Activated naive CD4-positive, alpha-beta T cell treated with anti-CD3 and anti-CD28 coated beads, Interleukin-2, amount 10 ng/mL, durations not matched to agents 7 days and 5 days (primary cell): ENCODE measurements around the gene RARS2.
"Not testable (repeated sequence)": the region's sequence is repeated elsewhere in the genome, so short reads cannot be mapped to it uniquely, and the experiment has no call there.

Experiments used
- CTCF ChIA-PET: fragments of 350-600 bp; sonication (Branson Sonifier 250); formaldehyde crosslinking; loops from one replicate; lab custom pipeline; 2021; ENCODE audit warnings: antibody characterized with exemption; lab: Charles Lee
- DNase-seq: peaks from one replicate; pipeline ENCODE4 v3.0.0-alpha.2; 2020
- H3K27ac Mint-ChIP-seq: one replicate; pipeline ENCODE4 v1.8.0; 2021; ENCODE audit warnings: mild to moderate bottlenecking, moderate library complexity, mixed read lengths
- H3K27me3 Mint-ChIP-seq: one replicate; pipeline ENCODE4 v1.8.0; 2021; ENCODE audit warnings: mild to moderate bottlenecking, mixed read lengths
- H3K36me3 Mint-ChIP-seq: one replicate; pipeline ENCODE4 v1.8.0; 2021; ENCODE audit warnings: mixed read lengths
- H3K4me1 Mint-ChIP-seq: one replicate; pipeline ENCODE4 v1.8.0; 2021; ENCODE audit warnings: mixed read lengths
- H3K4me3 Mint-ChIP-seq: one replicate; pipeline ENCODE4 v1.8.0; 2021; ENCODE audit warnings: mild to moderate bottlenecking, moderate library complexity, mixed read lengths
- H3K9me3 Mint-ChIP-seq: one replicate; pipeline ENCODE4 v1.8.0; 2021; ENCODE audit warnings: mixed read lengths

RARS2 gene

DNA sequence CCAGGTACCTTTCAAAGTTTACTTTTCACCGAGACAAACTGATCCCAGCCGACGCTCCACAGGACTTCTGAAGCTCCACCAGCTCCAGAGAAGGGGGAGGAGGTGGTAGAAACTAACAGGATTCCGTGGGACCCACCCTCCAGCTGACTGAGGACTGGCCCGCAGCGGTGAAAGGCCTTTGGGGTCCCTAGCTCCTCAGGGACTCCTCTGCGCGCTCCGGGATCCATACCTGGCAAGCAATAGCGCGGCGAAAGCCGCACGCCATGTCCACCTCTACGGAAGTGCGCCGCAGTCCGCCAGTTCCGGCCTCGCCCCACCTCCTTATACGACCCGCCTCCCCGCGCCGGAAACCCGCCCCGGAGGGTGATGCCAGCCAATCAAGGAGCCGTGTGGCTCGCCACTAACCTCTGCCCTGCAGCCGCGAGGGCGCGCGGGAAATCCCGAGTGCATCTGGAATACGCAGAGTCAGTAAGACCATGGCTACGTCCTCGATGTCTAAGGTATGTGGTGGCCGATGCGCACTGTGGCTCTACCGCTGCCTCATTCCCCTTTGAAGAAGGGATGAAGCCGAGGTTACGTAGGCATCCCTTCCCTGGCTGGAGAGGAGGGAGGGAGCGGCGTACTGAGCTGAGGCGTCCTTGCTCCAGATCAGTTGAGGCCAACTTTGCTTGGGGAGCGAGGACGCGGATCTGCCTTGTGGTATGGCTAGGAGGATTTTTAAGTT lies at the start of gene RARS2, which contains the start of gene ORC3:
Gene RARS2 (minus strand): TSS at position 295 of the 724 bp plus-strand sequence. CDS start 30 bp downstream, at position 265.
Gene ORC3 (plus strand): TSS at position 443 of the 724 bp plus-strand sequence. CDS start 34 bp downstream, at position 477.
- CTCF ChIA-PET: interaction anchor here (0.9 to 1.4 kb wide), 2 partner anchors 11 to 67 kb away, joined by 3 read pairs; no protein-coding TSS in a partner anchor
- peaks cover 3% of the 10 kb centered on the region for H3K9me3 Mint-ChIP-seq
- H3K4me3 Mint-ChIP-seq: peak within 1 kb of the TSS; percentile 94
- DNase-seq: peak; percentile 97
- peak within 1 kb of the TSS; percentile 90 for H3K27ac Mint-ChIP-seq
- H3K4me1 Mint-ChIP-seq: peaks cover 57% of the 10 kb centered on the region
- peaks cover 34% of the 10 kb centered on the region for H3K36me3 Mint-ChIP-seq
- no peaks in the 10 kb centered on the region for H3K27me3 Mint-ChIP-seq

DNA sequence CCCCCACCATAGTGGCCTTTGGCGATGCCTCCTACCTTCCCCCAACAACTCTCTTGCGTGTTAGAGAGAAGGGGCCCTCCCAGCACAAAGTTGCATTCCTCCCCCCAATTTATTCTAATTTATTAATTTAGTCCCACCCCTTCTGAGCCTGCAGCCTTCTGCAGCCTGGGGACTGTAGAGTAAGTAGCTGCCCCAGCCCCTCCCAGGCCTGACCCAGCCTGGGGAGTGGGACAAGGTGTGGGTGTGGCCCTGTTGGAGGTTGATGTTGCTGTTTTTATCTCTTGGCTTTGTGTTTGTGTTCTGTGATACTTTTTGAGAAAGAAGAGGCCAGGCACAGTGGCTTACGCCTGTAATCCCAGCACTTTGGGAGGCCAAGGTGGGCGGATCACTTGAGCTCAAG lies 49.6 kb upstream of the RARS2 start:
- Mint-ChIP-seq H3K36me3 (peaks cover 23% of the 10 kb centered on the region), H3K27ac (no peak overlapping the region), H3K9me3 (no peaks in the 10 kb centered on the region), H3K4me1 (peaks cover 12% of the 10 kb centered on the region), H3K4me3 (no peak overlapping the region), H3K27me3 (no peaks in the 10 kb centered on the region)
- CTCF ChIA-PET: no interaction called here
- DNase-seq: no peak

DNA sequence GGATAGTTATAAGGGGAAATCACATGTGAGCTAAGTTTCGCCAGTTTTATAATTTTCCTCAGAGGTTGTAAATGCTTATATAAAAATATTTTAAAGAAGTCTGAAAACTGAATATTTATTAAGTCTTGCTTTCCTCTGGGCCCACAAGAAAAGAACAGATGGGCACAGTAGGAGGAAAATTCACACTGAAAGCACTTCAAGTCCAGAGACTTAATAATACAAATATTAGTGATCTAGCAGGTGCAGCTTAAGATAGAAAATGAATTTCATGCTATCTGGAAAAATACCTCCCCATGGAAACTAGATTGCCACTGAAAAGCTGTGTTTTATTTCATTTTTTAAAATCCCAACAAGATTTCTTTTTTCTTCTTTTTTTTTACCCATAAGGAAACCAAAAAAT lies 47.3 kb upstream of the RARS2 start:
- Mint-ChIP-seq H3K4me1 (peaks cover 11% of the 10 kb centered on the region), H3K9me3 (no peaks in the 10 kb centered on the region), H3K27ac (no peak overlapping the region), H3K27me3 (no peaks in the 10 kb centered on the region), H3K4me3 (no peak overlapping the region), H3K36me3 (peaks cover 24% of the 10 kb centered on the region)
- no peak for DNase-seq
- CTCF ChIA-PET: no interaction called here

GRCh38 chr6:87636315-87636714 lies 46.5 kb upstream of the RARS2 start:
- no peak for DNase-seq
- Mint-ChIP-seq H3K4me1 (peaks cover 9% of the 10 kb centered on the region), H3K4me3 (no peak overlapping the region), H3K27me3 (no peaks in the 10 kb centered on the region), H3K27ac (no peak overlapping the region), H3K9me3 (no peaks in the 10 kb centered on the region), H3K36me3 (peaks cover 24% of the 10 kb centered on the region)
- CTCF ChIA-PET: no interaction called here

DNA sequence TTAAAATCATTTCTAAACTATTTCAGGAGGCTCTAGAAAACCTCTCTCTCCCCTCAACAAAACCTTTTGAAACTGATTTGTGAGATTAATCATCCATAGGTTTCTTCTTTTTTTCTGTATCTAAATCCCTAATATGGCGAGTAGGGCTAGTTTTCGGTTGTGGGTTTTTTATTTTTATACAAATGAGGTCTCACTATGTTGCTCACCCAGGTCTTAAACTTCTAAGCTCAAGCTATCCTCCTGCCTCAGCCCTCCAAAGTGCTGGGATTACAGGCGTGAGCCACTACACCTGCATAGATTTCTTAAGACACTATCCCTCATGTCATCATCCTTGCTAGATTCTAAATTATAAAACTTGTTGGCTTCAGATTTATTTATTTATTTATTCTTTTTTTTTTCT lies 44.1 kb upstream of the RARS2 start:
- H3K4me1 Mint-ChIP-seq: no peaks in the 10 kb centered on the region
- CTCF ChIA-PET: no interaction called here

GRCh38 chr6:87630746-87631145 lies 41.0 kb upstream of the RARS2 start:
- no peak for DNase-seq
- CTCF ChIA-PET: no interaction called here
- Mint-ChIP-seq H3K27me3 (no peaks in the 10 kb centered on the region), H3K4me1 (no peaks in the 10 kb centered on the region), H3K9me3 (no peaks in the 10 kb centered on the region), H3K36me3 (peaks cover 19% of the 10 kb centered on the region), H3K4me3 (no peak overlapping the region), H3K27ac (no peak overlapping the region)

More for the DNA sequence above, 44.1 kb upstream of the RARS2 start:
- peaks cover 23% of the 10 kb centered on the region for H3K36me3 Mint-ChIP-seq
- no peaks in the 10 kb centered on the region for H3K9me3 Mint-ChIP-seq
- no peak overlapping the region for H3K4me3 Mint-ChIP-seq
- no peaks in the 10 kb centered on the region for H3K27me3 Mint-ChIP-seq
- no peak overlapping the region for H3K27ac Mint-ChIP-seq
- no peak for DNase-seq

GRCh38 chr6:87628881-87629280 lies 39.1 kb upstream of the RARS2 start:
- CTCF ChIA-PET: no interaction called here

GRCh38 chr6:87628424-87628823 lies 38.6 kb upstream of the RARS2 start:
- no peak overlapping the region for H3K27ac Mint-ChIP-seq
- H3K27me3 Mint-ChIP-seq: no peaks in the 10 kb centered on the region
- H3K36me3 Mint-ChIP-seq: peaks cover 33% of the 10 kb centered on the region
- H3K4me3 Mint-ChIP-seq: no peak overlapping the region
- CTCF ChIA-PET: no interaction called here
- DNase-seq: no peak
- no peaks in the 10 kb centered on the region for H3K9me3 Mint-ChIP-seq
- no peaks in the 10 kb centered on the region for H3K4me1 Mint-ChIP-seq

More at GRCh38 chr6:87628881-87629280, 39.1 kb upstream of the RARS2 start:
- Mint-ChIP-seq H3K36me3 (peaks cover 31% of the 10 kb centered on the region), H3K4me3 (no peak overlapping the region), H3K27me3 (no peaks in the 10 kb centered on the region), H3K9me3 (no peaks in the 10 kb centered on the region), H3K27ac (no peak overlapping the region), H3K4me1 (no peaks in the 10 kb centered on the region)
- no peak for DNase-seq

DNA sequence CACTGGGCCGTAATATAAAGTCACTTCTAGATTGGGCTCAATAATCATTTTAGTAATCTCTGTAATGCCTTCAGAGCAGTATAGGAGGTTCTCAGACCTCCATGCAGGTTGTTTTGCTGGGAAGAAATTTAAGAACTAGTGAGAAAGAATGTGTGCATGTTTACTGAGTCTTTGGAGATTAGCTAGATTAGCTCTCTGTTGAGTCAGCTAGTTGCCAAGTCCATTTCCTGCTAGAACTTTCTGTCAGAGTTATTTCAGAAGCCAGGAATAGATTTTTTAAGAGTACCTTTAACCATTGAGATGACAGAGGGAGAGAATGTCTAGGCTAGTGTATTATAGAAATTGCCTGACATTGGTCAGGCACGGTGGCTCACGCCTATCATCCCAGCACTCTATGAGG lies 33.5 kb upstream of the RARS2 start:
- DNase-seq: no peak
- Mint-ChIP-seq H3K4me1 (peaks cover 3% of the 10 kb centered on the region), H3K27ac (no peak overlapping the region), H3K9me3 (no peaks in the 10 kb centered on the region), H3K27me3 (no peaks in the 10 kb centered on the region), H3K36me3 (peaks cover 36% of the 10 kb centered on the region), H3K4me3 (no peak overlapping the region)
- CTCF ChIA-PET: no interaction called here

- peaks cover 31% of the 10 kb centered on the region for H3K36me3 Mint-ChIP-seq
- no peak overlapping the region for H3K27ac Mint-ChIP-seq
- no peaks in the 10 kb centered on the region for H3K27me3 Mint-ChIP-seq
- H3K9me3 Mint-ChIP-seq: no peaks in the 10 kb centered on the region
- peaks cover 3% of the 10 kb centered on the region for H3K4me1 Mint-ChIP-seq
- CTCF ChIA-PET: no interaction called here
- no peak for DNase-seq
- no peak overlapping the region for H3K4me3 Mint-ChIP-seq
Measured at GRCh38 chr6:87618531-87618930, 28.7 kb upstream of the RARS2 start.

- no peak for DNase-seq
- Mint-ChIP-seq H3K36me3 (peaks cover 37% of the 10 kb centered on the region), H3K9me3 (peaks cover 2% of the 10 kb centered on the region), H3K27ac (no peak overlapping the region), H3K27me3 (no peaks in the 10 kb centered on the region), H3K4me1 (no peaks in the 10 kb centered on the region), H3K4me3 (no peak overlapping the region)
- CTCF ChIA-PET: no interaction called here
Measured at GRCh38 chr6:87617405-87617804, 27.6 kb upstream of the RARS2 start.

DNA sequence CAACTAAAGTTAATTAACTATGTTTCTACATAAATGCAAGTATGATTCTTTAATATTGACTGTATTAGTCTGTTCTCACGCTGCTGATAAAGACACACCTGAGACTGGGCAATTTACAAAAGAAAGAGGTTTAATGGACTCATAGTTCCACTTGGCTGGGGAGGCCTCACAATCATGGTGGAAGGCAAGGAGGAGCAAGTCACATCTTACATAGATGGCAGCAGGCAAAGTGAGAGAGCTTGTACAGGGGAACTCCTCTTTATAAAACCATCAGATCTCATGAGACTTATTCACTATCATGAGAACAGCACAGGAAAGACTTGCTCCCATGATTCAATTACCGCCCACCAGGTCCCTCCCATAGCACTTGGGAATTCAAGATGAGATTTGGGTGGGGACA lies 23.2 kb upstream of the RARS2 start:
- H3K27me3 Mint-ChIP-seq, H3K27ac Mint-ChIP-seq, H3K4me3 Mint-ChIP-seq, CTCF ChIA-PET, DNase-seq, H3K4me1 Mint-ChIP-seq, H3K9me3 Mint-ChIP-seq: not testable (repeated sequence)
- H3K36me3 Mint-ChIP-seq: peaks cover 31% of the 10 kb centered on the region

DNA sequence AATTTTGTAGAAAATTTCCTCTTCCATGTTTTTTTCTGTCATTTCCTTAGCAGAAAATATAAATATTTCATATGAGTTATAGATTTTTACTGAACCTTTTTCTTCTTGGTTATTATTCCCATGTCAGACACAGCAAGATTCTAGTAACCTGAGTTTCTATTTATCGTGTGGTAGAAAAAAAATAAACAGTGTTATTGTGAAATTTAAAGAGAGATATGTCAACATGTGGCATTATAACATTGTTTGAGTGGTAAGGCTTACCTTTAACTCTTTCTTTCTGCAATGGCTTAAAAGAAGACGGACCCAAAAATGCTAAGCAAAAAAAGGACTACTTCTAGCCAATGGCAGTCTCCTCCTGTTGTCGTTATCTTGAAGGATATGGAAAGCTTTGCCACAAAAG lies 19.0 kb upstream of the RARS2 start:
- H3K36me3 Mint-ChIP-seq: peaks cover 22% of the 10 kb centered on the region
- H3K4me1 Mint-ChIP-seq: no peaks in the 10 kb centered on the region
- H3K9me3 Mint-ChIP-seq: peaks cover 2% of the 10 kb centered on the region
- H3K27ac Mint-ChIP-seq: no peak overlapping the region
- CTCF ChIA-PET: no interaction called here
- no peak for DNase-seq
- H3K4me3 Mint-ChIP-seq: no peak overlapping the region
- no peaks in the 10 kb centered on the region for H3K27me3 Mint-ChIP-seq

- H3K4me3 Mint-ChIP-seq: no peak overlapping the region
- H3K27ac Mint-ChIP-seq: no peak overlapping the region
- no peak for DNase-seq
- H3K9me3 Mint-ChIP-seq: no peaks in the 10 kb centered on the region
- no peaks in the 10 kb centered on the region for H3K4me1 Mint-ChIP-seq
- CTCF ChIA-PET: no interaction called here
- H3K36me3 Mint-ChIP-seq: peaks cover 8% of the 10 kb centered on the region
- no peaks in the 10 kb centered on the region for H3K27me3 Mint-ChIP-seq
Measured at GRCh38 chr6:87606199-87606598, 16.4 kb upstream of the RARS2 start.

- CTCF ChIA-PET: no interaction called here
- no peaks in the 10 kb centered on the region for H3K9me3 Mint-ChIP-seq
- H3K4me1 Mint-ChIP-seq: no peaks in the 10 kb centered on the region
- no peaks in the 10 kb centered on the region for H3K27me3 Mint-ChIP-seq
- H3K27ac Mint-ChIP-seq: no peak overlapping the region
- no peak overlapping the region for H3K4me3 Mint-ChIP-seq
- peaks cover 5% of the 10 kb centered on the region for H3K36me3 Mint-ChIP-seq
- no peak for DNase-seq
Measured at GRCh38 chr6:87600576-87600975, 10.8 kb upstream of the RARS2 start.
